WI38 (cell line): Measurements from ENCODE around the gene SLC4A5.

Experiments used
- H3K4me3 ChIP-seq: 2 replicates; pipeline ENCODE4 v1.5.1; 2011; ENCODE audit warnings: low read depth, mild to moderate bottlenecking, control low read depth, low read length
- TF ChIP-seq, protein P1 (sequence below): IDR thresholded peaks from 2 replicates; pipeline ENCODE4 v1.5.1; 2012; ENCODE audit warnings: low read depth, mild to moderate bottlenecking, control low read depth, low read length

Gene SLC4A5

DNA sequence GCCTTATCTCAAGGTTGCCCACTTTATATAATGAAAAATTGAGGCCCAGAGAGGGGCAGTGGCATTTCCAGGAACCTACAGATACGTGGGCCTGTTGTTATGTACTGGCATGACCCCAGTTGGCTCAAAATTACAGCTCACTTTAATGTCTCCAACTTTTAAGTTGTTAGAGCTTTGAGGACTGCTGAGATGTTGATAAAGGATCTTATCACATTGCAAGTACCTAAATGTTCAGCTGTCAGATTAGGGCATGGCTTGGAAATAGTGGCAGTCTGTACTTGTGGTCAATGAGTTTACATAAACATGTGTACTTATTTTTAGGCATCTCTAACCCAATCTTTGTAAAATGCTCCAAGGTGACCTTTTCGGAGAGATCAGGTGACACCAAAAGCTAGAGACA, 14.6 kb downstream of the SLC4A5 start:
- no peak overlapping the region for H3K4me3 ChIP-seq
- TF ChIP-seq, protein P1, sequence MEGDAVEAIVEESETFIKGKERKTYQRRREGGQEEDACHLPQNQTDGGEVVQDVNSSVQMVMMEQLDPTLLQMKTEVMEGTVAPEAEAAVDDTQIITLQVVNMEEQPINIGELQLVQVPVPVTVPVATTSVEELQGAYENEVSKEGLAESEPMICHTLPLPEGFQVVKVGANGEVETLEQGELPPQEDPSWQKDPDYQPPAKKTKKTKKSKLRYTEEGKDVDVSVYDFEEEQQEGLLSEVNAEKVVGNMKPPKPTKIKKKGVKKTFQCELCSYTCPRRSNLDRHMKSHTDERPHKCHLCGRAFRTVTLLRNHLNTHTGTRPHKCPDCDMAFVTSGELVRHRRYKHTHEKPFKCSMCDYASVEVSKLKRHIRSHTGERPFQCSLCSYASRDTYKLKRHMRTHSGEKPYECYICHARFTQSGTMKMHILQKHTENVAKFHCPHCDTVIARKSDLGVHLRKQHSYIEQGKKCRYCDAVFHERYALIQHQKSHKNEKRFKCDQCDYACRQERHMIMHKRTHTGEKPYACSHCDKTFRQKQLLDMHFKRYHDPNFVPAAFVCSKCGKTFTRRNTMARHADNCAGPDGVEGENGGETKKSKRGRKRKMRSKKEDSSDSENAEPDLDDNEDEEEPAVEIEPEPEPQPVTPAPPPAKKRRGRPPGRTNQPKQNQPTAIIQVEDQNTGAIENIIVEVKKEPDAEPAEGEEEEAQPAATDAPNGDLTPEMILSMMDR, result no peak

DNA sequence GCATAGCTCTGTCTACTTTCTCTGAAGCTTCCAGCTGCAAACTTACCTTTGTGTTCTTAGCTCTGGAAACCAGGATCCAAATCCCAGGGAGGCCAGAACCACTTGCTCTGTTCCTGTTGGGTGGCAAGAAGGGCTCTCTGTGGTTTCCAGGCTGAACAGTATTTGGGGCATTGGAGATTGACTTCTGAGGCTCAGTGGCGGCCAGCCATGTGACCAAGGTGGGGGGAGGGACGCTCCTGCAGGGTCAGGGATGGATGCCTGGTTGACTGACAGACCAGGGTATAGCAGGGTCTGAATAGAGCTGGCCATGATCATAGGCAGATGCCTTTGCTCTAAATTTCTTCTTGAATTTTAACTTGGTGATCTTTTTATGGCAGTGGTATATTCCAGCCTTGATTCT, 15.1 kb downstream of the SLC4A5 start:
- TF ChIP-seq, protein P1, result no peak
- no peak overlapping the region for H3K4me3 ChIP-seq

DNA sequence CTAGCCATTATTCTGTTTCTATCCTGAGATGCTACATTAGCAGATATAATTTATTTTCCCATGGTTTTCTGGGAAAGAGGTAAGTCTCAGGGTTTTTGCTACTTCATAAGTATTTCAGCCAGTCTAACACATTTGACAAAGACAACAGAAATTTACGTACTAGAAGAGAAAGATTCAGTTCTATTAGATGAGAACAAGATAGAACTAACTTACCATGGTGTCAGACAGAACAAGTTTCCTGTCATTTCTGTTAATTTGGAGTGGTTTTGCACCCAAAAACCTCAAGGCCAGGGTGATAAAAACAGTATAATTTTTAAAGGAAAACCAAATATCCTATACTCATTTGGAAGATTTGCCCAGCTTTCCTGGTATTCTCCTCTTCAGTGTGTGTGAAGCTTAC, 15.6 kb downstream of the SLC4A5 start:
- TF ChIP-seq, protein P1, result no peak
- H3K4me3 ChIP-seq, result no peak overlapping the region

DNA sequence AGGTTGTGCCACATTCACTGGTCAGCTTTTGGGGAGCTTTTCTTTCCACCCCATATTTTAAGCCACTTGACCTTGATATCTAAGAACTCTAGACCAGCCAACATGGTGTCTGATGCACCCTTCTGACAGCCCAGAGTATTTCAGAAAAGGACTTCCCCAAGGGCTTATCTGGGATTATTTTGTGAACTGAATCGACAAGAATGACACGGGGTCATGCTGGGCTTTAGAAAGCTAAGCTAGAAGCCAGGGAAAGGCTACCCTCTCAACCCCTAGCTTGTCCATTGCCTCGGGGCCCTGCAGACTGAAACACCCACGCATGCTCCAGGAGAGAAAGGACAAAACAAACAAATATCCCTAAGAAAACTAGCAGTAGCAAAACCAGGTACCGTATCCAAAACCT, 16.0 kb downstream of the SLC4A5 start:
- TF ChIP-seq, protein P1, result no peak

DNA sequence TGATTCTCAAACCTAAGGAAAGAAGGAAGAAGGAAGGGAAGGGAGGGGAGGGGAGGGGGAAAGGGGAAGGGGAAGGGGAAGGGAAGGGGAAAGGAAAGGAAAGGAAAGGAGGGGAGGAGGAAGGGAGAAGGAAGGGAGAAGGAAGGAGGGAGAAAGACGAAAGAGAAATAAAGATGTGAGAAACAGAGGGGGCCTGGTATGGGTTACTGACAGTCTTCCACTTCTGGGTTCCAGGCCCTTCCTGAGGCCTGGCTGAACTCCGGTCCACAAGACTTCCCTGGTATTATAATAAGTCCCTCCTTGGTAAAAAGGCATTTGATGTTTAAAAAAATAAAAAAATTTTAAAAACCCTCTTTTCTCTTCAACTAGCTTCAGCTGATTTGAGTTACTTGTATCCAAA, 17.4 kb downstream of the SLC4A5 start:
- H3K4me3 ChIP-seq, result no peak overlapping the region

More for the DNA sequence above, 16.0 kb downstream of the SLC4A5 start:
- no peak overlapping the region for H3K4me3 ChIP-seq

DNA sequence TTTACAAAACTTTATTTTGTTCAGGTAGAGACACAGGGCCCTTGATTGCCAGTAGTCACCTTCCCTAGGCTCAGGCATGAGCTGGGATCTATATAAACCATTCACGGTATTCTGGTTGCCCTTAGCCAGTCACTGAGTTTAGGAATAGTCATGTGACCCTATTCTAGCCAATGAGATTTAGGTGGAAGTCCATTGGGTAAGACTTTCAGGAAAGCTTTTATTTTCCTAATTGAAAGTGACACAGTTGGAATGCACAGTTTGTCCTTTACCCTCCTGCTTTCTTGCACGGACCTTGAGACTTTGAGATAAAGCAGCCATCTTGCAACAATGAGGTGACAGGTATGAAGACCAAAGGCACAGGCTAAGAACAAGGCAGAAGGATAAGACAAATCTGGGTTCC, 21.5 kb downstream of the SLC4A5 start:
- TF ChIP-seq, protein P1, result no peak
- no peak overlapping the region for H3K4me3 ChIP-seq

More for the DNA sequence above, 17.4 kb downstream of the SLC4A5 start:
- TF ChIP-seq, protein P1, result no peak

DNA sequence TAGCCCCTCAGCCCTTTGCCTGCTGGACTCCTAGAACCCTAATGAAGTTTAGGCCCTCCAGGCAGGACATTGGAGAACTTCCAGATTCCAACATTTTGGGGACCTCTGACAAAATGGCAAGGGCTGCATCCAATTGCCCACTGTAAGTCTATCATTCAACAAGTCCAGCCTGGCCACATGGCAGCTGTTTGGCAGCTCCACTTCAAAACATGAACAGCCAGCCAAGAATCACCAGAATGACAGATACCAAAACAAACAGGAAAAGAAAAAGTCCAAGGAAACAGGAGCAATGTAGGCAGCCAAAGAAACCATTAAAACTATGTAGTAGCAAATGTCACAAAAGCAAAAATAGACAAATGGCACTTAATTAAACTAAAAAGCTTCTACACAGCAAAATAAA, 25.5 kb downstream of the SLC4A5 start:
- no peak overlapping the region for H3K4me3 ChIP-seq
- TF ChIP-seq, protein P1, result no peak
